MM.1S (cell line): Measurements from ENCODE around the gene PTPRN2.

Source experiments
- CTCF ChIP-seq: fragments of 300-600 bp; sonication (generic); IDR thresholded peaks from 2 replicates; pipeline ENCODE4 v1.5.1; 2016; ENCODE audit warnings: antibody characterized with exemption, low read length, mixed read lengths
- EZH2 ChIP-seq: fragments of 300-600 bp; sonication (generic); optimal IDR thresholded peaks from 2 replicates; pipeline ENCODE3; 2017; ENCODE audit warnings: low read depth, mild to moderate bottlenecking, antibody characterized with exemption, low read length, mixed read lengths
- EZH2phosphoT487 ChIP-seq: fragments of 300-600 bp; sonication (generic); IDR thresholded peaks from 2 replicates; pipeline ENCODE4 v1.6.1; 2018; ENCODE audit warnings: antibody characterized with exemption, low read length

DNA sequence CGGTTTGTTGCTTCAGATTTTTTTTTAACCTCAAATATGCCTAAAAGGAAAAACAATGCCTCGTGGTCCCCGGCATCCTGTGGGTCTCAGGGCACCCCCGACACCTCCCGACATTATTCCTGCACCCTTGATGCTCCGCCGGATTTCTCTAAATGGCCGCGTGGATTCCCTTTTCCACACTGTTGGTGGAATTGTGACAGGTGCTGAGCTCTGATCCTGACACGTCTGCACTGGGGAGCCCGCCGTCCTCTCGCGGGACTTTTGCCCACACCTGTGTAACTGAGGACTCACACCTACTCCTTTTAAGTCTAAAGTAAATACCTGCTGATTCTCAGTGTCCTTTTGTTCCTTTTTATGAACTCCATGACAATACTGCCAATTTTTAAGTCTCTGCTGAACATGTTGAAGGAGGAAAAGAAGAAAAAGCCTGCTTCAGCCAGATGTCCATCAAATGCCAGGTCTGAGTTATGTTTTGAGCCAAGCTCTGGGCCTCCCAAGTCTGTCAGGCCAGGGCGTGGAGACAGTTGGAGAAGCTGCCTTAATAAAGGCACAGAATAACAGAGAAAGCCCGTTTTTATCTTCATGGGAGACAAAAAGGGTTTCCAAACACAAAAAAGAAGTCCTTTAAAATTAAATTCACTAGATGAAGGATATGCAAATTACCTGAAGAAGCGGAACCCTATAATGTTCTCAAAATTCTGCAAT lies 682.6 kb downstream of the PTPRN2 start:
- TF ChIP-seq CTCF (no peak), EZH2phosphoT487 (no peak), EZH2 (no peak)
